ENCODE measurements around the gene GOSR1. TPM values are rescaled to one million over a fixed set of nuclear protein-coding genes. Genes with fewer than 3 reads are reported as not detected.
"Not testable (repeated sequence)": the region's sequence is repeated elsewhere in the genome, so short reads cannot be mapped to it uniquely, and the experiment has no call there.

The GOSR1 gene
- total RNA-seq, 1 donor from 2014 or later: 53.2 TPM

DNA sequence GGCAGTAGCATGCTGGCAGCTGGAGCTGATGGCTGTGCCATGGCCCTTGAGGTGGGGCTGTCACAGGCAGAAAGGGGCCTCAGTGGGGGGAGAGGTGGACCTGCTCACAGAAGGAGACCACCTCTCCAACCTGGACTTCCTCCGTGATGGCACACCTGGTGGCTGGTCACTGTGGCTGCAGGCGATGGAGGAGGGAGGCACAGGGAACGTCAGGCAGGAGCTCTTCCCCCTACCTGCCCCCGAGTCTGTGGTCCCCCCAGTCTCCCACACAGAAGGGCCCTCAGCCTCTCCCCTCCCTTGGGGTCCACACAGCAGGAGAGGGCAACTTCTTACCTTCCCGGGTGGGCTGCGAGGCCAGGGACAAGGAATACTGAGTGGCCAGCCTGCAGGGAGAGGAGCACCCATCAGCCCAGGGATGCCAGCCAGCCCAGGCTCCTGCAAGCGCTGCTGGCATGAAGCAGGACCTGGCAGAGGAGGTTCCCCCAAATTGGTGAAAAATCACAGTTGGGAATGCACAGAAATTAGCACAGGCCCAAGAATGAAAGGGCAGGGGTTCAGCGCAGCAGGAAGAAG, 96.5 kb downstream of the GOSR1 start:
- DNase-seq (ENCODE audit: extremely low spot score, unreplicated experiment): no peak
- Mint-ChIP-seq H3K27ac (no peak overlapping the region), H3K9me3 (no peaks in the 10 kb centered on the region), H3K36me3 (no peaks in the 10 kb centered on the region), H3K27me3 (peaks cover 8% of the 10 kb centered on the region), H3K4me3 (no peak overlapping the region), H3K4me1 (ENCODE audit: unreplicated experiment) (no peaks in the 10 kb centered on the region)
- TF ChIP-seq, protein P1, sequence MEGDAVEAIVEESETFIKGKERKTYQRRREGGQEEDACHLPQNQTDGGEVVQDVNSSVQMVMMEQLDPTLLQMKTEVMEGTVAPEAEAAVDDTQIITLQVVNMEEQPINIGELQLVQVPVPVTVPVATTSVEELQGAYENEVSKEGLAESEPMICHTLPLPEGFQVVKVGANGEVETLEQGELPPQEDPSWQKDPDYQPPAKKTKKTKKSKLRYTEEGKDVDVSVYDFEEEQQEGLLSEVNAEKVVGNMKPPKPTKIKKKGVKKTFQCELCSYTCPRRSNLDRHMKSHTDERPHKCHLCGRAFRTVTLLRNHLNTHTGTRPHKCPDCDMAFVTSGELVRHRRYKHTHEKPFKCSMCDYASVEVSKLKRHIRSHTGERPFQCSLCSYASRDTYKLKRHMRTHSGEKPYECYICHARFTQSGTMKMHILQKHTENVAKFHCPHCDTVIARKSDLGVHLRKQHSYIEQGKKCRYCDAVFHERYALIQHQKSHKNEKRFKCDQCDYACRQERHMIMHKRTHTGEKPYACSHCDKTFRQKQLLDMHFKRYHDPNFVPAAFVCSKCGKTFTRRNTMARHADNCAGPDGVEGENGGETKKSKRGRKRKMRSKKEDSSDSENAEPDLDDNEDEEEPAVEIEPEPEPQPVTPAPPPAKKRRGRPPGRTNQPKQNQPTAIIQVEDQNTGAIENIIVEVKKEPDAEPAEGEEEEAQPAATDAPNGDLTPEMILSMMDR (conservative IDR thresholded peaks at IDR 0.05): no peak

GRCh38 chr17:30574309-30574708, 97.1 kb downstream of the GOSR1 start:
- not testable (repeated sequence) for H3K9me3 Mint-ChIP-seq; H3K27ac Mint-ChIP-seq; H3K27me3 Mint-ChIP-seq; H3K4me3 Mint-ChIP-seq; H3K36me3 Mint-ChIP-seq; H3K4me1 Mint-ChIP-seq (ENCODE audit: unreplicated experiment); DNase-seq (ENCODE audit: extremely low spot score, unreplicated experiment)

DNA sequence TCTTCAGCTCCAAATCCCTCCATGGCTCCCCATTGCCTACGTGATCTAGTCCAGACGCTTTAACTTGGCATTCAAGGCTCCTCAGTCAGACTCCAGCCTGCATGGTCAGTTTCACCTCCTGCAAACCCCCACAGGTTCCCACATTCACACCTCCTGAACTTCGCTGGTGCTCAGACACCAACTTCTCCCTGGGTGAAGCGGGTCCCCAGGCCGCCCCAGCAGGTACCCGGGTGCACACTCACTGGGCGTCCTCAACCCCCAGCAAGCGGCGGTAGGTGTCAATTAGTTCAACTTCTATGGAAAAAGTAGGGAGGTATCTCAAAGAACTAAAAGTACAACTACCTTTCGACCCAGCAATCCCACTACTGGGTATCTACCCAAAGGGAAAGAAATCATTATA, 97.6 kb downstream of the GOSR1 start:
- H3K4me1 Mint-ChIP-seq (ENCODE audit: unreplicated experiment); H3K36me3 Mint-ChIP-seq; H3K27ac Mint-ChIP-seq; H3K4me3 Mint-ChIP-seq; DNase-seq (ENCODE audit: extremely low spot score, unreplicated experiment); H3K9me3 Mint-ChIP-seq: not testable (repeated sequence)
- peaks cover 11% of the 10 kb centered on the region for H3K27me3 Mint-ChIP-seq

DNA sequence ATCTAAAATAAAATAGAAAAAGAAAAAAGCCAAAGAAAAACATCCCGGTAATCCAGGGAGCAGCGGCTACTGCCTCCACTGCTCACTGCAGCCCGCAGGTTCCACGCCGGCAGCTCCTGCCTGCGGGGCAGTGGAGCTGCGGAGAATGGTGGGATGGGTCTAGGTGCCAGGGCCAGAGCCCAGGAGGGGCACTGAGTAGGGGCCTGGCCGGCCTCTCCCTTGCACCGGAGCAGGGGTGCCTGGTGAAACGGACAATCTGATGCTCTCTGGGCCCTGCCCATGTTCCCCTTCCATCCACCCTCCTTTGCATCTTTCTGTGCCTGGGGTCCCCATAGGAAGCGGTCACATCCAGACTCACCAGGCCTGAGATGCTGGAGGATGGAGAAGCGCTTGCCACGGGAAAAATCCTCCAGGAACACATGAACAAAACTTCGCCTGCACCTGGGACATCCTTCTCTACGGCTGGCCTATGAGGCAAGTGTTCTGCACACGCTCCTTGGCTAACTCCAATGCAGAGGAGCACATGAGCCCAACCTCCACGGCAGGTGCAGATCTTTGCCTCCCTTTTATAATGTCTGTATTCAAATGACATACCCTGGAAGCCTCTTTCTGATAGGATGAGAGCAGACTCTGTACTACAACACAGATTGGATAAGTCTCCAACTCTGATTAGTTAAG, 98.6 kb downstream of the GOSR1 start:
- H3K9me3 Mint-ChIP-seq; H3K27ac Mint-ChIP-seq; DNase-seq (ENCODE audit: extremely low spot score, unreplicated experiment); H3K36me3 Mint-ChIP-seq; H3K4me3 Mint-ChIP-seq; H3K4me1 Mint-ChIP-seq (ENCODE audit: unreplicated experiment): not testable (repeated sequence)
- peaks cover 12% of the 10 kb centered on the region for H3K27me3 Mint-ChIP-seq

- no peak overlapping the region for H3K4me3 Mint-ChIP-seq
- peak; percentile 32 for DNase-seq (ENCODE audit: extremely low spot score, unreplicated experiment)
- H3K4me1 Mint-ChIP-seq (ENCODE audit: unreplicated experiment): no peaks in the 10 kb centered on the region
- no peaks in the 10 kb centered on the region for H3K36me3 Mint-ChIP-seq
- H3K27me3 Mint-ChIP-seq: peaks cover 12% of the 10 kb centered on the region
- H3K27ac Mint-ChIP-seq: no peak overlapping the region
- H3K9me3 Mint-ChIP-seq: no peaks in the 10 kb centered on the region
- TF ChIP-seq, protein P1 (conservative IDR thresholded peaks at IDR 0.05): no peak
Measured at GRCh38 chr17:30576326-30576861, 99.2 kb downstream of the GOSR1 start.

Other genes with a start within 250 kb of the GOSR1 start
- 9.4 and 34.7 TPM in 2 replicates for gene SLC6A4, start 241.7 kb upstream of the GOSR1 start, total RNA-seq (ENCODE audit: low replicate concordance)
- gene BLMH, start 185.5 kb upstream of the GOSR1 start, total RNA-seq (ENCODE audit: low replicate concordance): 28.3 and 58.2 TPM in 2 replicates
- 0.24 TPM in 1 of 2 replicates, not detected in the other for gene TMIGD1, start 143.4 kb upstream of the GOSR1 start, total RNA-seq (ENCODE audit: low replicate concordance)
- 56.2 and 71.2 TPM in 2 replicates for gene CPD, start 98.5 kb upstream of the GOSR1 start, total RNA-seq (ENCODE audit: low replicate concordance)

All from type B pancreatic cell (in vitro differentiated cells).